Right atrium auricular region (tissue), 2 donors: ENCODE measurements around the gene FAM131A. TPM values are rescaled to one million over a fixed set of nuclear protein-coding genes. Genes with fewer than 3 reads are reported as not detected.
"Not testable (repeated sequence)": the region's sequence is repeated elsewhere in the genome, so short reads cannot be mapped to it uniquely, and the experiment has no call there.

Source experiments
- DNase-seq: peaks from one replicate; pipeline ENCODE4 v3.0.0-alpha.2; 2019; ENCODE audit warnings: low spot score
- H3K27ac ChIP-seq, 2 donors: fragments of 200-600 bp; sonication (generic); 1 replicate in 1 of 2; 2 replicates in 1 of 2; pipeline ENCODE4 v1.5.1; 2016 to 2019
- H3K27me3 ChIP-seq, 2 donors: fragments of 200-600 bp; sonication (generic); one replicate each; pipeline versions ENCODE4 v1.5.1 to v1.6.0; 2017 to 2019
- H3K36me3 ChIP-seq: fragments of 200-600 bp; sonication (generic); one replicate; pipeline ENCODE4 v1.5.1; 2016
- H3K4me1 ChIP-seq, 2 donors: fragments of 200-600 bp; sonication (generic); one replicate each; pipeline versions ENCODE4 v1.5.1 to v1.6.0; 2017 to 2019
- H3K4me3 ChIP-seq, 2 donors: fragments of 200-600 bp; sonication (generic); 1 replicate in 1 of 2; 2 replicates in 1 of 2; pipeline ENCODE4 v1.5.1; 2017 to 2019; ENCODE audit warnings: mild to moderate bottlenecking in 1 of 2, moderate library complexity in 1 of 2
- H3K9me3 ChIP-seq, 2 donors: fragments of 200-600 bp; sonication (generic); one replicate each; pipeline ENCODE4 v1.5.1; 2019
- CTCF ChIP-seq, 2 donors: fragments of 200-600 bp; sonication (generic); IDR thresholded peaks; one replicate each; pipeline ENCODE4 v1.5.1; 2019; ENCODE audit warnings: antibody characterized with exemption in 2 of 2
- total RNA-seq, 2 donors: library from RNA; depleted of rRNA; stranded (reverse); fragments of >200 nt; gene quantifications; one replicate each; pipeline ENCODE4 v1.1.0, GENCODE V29; 2016

The FAM131A gene
- total RNA-seq, 2 donors from 2014 or later: 33.7 to 45.8 TPM

GRCh38 chr3:184337981-184338380 lies 581 bp downstream of the FAM131A start:
- Histone ChIP-seq H3K27ac (peak overlapping the region; percentile 98 to 99), H3K4me1 (peaks cover 0 to 48% of the 10 kb centered on the region in 2 donors), H3K36me3 (peaks cover 43% of the 10 kb centered on the region), H3K4me3 (peak overlapping the region; percentile 14 to 38), H3K9me3 (no peaks in the 10 kb centered on the region), H3K27me3 (no peaks in the 10 kb centered on the region)
- no peak for TF ChIP-seq CTCF (IDR thresholded peaks at IDR 0.05)
- DNase-seq: no peak

- Histone ChIP-seq H3K4me3 (peak overlapping the region; percentile 14 to 38), H3K27ac (peak overlapping the region; percentile 98 to 99), H3K9me3 (no peaks in the 10 kb centered on the region), H3K36me3 (peaks cover 43% of the 10 kb centered on the region), H3K4me1 (peaks cover 0 to 48% of the 10 kb centered on the region in 2 donors), H3K27me3 (no peaks in the 10 kb centered on the region)
- peak; percentile 92 for DNase-seq
- TF ChIP-seq CTCF (IDR thresholded peaks at IDR 0.05): no peak
Observed at GRCh38 chr3:184338511-184338945, 1.1 kb downstream of the FAM131A start.

GRCh38 chr3:184339001-184339400 lies 1.6 kb downstream of the FAM131A start:
- no peak for DNase-seq
- no peak for TF ChIP-seq CTCF (IDR thresholded peaks at IDR 0.05)
- peaks cover 0 to 48% of the 10 kb centered on the region in 2 donors for H3K4me1 ChIP-seq

GRCh38 chr3:184339451-184340135 lies 2.2 kb downstream of the FAM131A start:
- H3K4me3 ChIP-seq, H3K9me3 ChIP-seq, H3K27me3 ChIP-seq, DNase-seq: not testable (repeated sequence)
- H3K4me1 ChIP-seq: peaks cover 0 to 47% of the 10 kb centered on the region in 2 donors
- H3K36me3 ChIP-seq: peaks cover 42% of the 10 kb centered on the region
- peak overlapping the region in 1 of 2 donors; percentile 99 for H3K27ac ChIP-seq

More at GRCh38 chr3:184339001-184339400, 1.6 kb downstream of the FAM131A start:
- Histone ChIP-seq H3K27me3 (no peaks in the 10 kb centered on the region), H3K9me3 (no peaks in the 10 kb centered on the region), H3K27ac (peak overlapping the region; percentile 98 to 99), H3K4me3 (peak overlapping the region in 1 of 2 donors; percentile 38), H3K36me3 (peaks cover 43% of the 10 kb centered on the region)

GRCh38 chr3:184341925-184342324 lies 4.5 kb downstream of the FAM131A start:
- Histone ChIP-seq H3K27ac (no peak overlapping the region), H3K36me3 (peaks cover 39% of the 10 kb centered on the region), H3K4me1 (peaks cover 0 to 43% of the 10 kb centered on the region in 2 donors), H3K4me3 (no peak overlapping the region), H3K9me3 (no peaks in the 10 kb centered on the region), H3K27me3 (no peaks in the 10 kb centered on the region)
- TF ChIP-seq CTCF (IDR thresholded peaks at IDR 0.05): no peak
- DNase-seq: no peak

GRCh38 chr3:184343200-184343876 lies 5.9 kb downstream of the FAM131A start:
- peaks cover 39% of the 10 kb centered on the region for H3K36me3 ChIP-seq
- H3K27ac ChIP-seq: no peak overlapping the region
- H3K4me3 ChIP-seq: no peak overlapping the region
- DNase-seq: no peak
- no peaks in the 10 kb centered on the region for H3K27me3 ChIP-seq
- H3K9me3 ChIP-seq: no peaks in the 10 kb centered on the region
- TF ChIP-seq CTCF (IDR thresholded peaks at IDR 0.05): no peak
- peaks cover 0 to 29% of the 10 kb centered on the region in 2 donors for H3K4me1 ChIP-seq
